Kidney epithelial cell (primary cell): Measurements from ENCODE around the gene LRP8. TPM values are rescaled to one million over a fixed set of nuclear protein-coding genes. Genes with fewer than 3 reads are reported as not detected.

Experiments used
- DNase-seq: peaks from one replicate; pipeline ENCODE4 v3.0.0-alpha.2; 2010; ENCODE audit warnings: low read depth
- H3K27me3 ChIP-seq: 2 replicates; pipeline ENCODE4 v1.6.0; 2011; ENCODE audit warnings: low read length; ENCODE audit not compliant: control insufficient read depth, insufficient read depth
- H3K36me3 ChIP-seq: 2 replicates; pipeline ENCODE4 v1.5.1; 2011; ENCODE audit warnings: low read length; ENCODE audit not compliant: control insufficient read depth, insufficient read depth
- H3K4me3 ChIP-seq: 2 replicates; pipeline ENCODE4 v1.5.1; 2011; ENCODE audit warnings: low read depth, mild to moderate bottlenecking, control low read depth, low read length
- CTCF ChIP-seq: IDR thresholded peaks from 2 replicates; pipeline ENCODE4 v1.5.1; 2011; ENCODE audit warnings: mild to moderate bottlenecking, moderate library complexity, low read length, control low read depth, inconsistent platforms; ENCODE audit not compliant: insufficient read depth, poor library complexity, severe bottlenecking
- total RNA-seq: library from RNA; depleted of rRNA; stranded (reverse); fragments of >200 nt; gene quantifications from 2 replicates; pipeline ENCODE4 v1.2.3, GENCODE V29; 2015

Gene LRP8
- total RNA-seq, 1 donor from 2014 or later = 7.5 TPM

GRCh38 chr1:53324728-53325297 is 3.1 kb downstream of the LRP8 start:
- Histone ChIP-seq H3K36me3 (peaks cover 1% of the 10 kb centered on the region), H3K27me3 (no peaks in the 10 kb centered on the region), H3K4me3 (no peak overlapping the region)
- TF ChIP-seq CTCF = no peak
- no peak for DNase-seq

GRCh38 chr1:53324321-53324720 is 3.5 kb downstream of the LRP8 start:
- H3K4me3 ChIP-seq = no peak overlapping the region
- TF ChIP-seq CTCF = no peak
- H3K36me3 ChIP-seq = peaks cover 1% of the 10 kb centered on the region
- no peak for DNase-seq
- H3K27me3 ChIP-seq = no peaks in the 10 kb centered on the region

GRCh38 chr1:53323316-53323715 is 4.6 kb downstream of the LRP8 start:
- no peak for DNase-seq

GRCh38 chr1:53321776-53322602 is 5.9 kb downstream of the LRP8 start:
- no peak for TF ChIP-seq CTCF
- peaks cover 1% of the 10 kb centered on the region for H3K36me3 ChIP-seq
- DNase-seq = no peak
- H3K27me3 ChIP-seq = no peaks in the 10 kb centered on the region
- no peak overlapping the region for H3K4me3 ChIP-seq

More at GRCh38 chr1:53323316-53323715, 4.6 kb downstream of the LRP8 start:
- Histone ChIP-seq H3K4me3 (no peak overlapping the region), H3K27me3 (no peaks in the 10 kb centered on the region), H3K36me3 (peaks cover 1% of the 10 kb centered on the region)
- TF ChIP-seq CTCF = no peak

- peaks cover 1% of the 10 kb centered on the region for H3K36me3 ChIP-seq
- no peak for DNase-seq
- H3K4me3 ChIP-seq = no peak overlapping the region
- TF ChIP-seq CTCF = peak; percentile 39
- H3K27me3 ChIP-seq = no peaks in the 10 kb centered on the region
Observed at GRCh38 chr1:53321366-53321765, 6.5 kb downstream of the LRP8 start.
